PC-9 (cell line): ENCODE results near the gene HMOX1. TPM values are rescaled to one million over a fixed set of nuclear protein-coding genes. Genes with fewer than 3 reads are reported as not detected.

Source experiments
- BruUV-seq: library from RNA; stranded (reverse); fragments of 400-500 nt; replicated peaks from 2 replicates; lab custom pipeline; 2021; lab: Mats Ljungman, UMichigan
- CTCF ChIA-PET: fragments of 300-600 bp; sonication (Branson Sonifier 250); formaldehyde crosslinking; loops from one replicate; lab custom pipeline; 2022; ENCODE audit warnings: antibody characterized with exemption; lab: Charles Lee
- POLR2A ChIA-PET: fragments of 300-600 bp; sonication (Branson Sonifier 250); formaldehyde crosslinking; loops from one replicate; lab custom pipeline; 2022; ENCODE audit warnings: antibody characterized with exemption; ENCODE audit not compliant: unreplicated experiment; lab: Charles Lee
- DNase-seq, 2 experiments: peaks; one replicate each; pipeline versions ENCODE4 v3.0.0 to v3.0.0-alpha.2; 2015 to 2022; ENCODE audit warnings: mixed read lengths in 1 of 2
- H2AFZ ChIP-seq: fragments of 200-600 bp; sonication (generic); 2 replicates; pipeline ENCODE4 v1.8.1; 2017; ENCODE audit warnings: antibody characterized with exemption
- H3F3A ChIP-seq: fragments of 200-600 bp; sonication (generic); 2 replicates; pipeline ENCODE4 v1.8.1; 2017; ENCODE audit warnings: antibody characterized with exemption, mild to moderate bottlenecking, low read depth; ENCODE audit not compliant: insufficient read depth
- H3K27ac ChIP-seq: fragments of 200-600 bp; sonication (generic); 2 replicates; pipeline ENCODE4 v1.6.1; 2016; ENCODE audit warnings: mixed run types
- H3K27me3 ChIP-seq: fragments of 200-600 bp; sonication (generic); 2 replicates; pipeline ENCODE4 v1.6.1; 2016; ENCODE audit warnings: low read depth, mixed run types; ENCODE audit not compliant: insufficient read depth
- H3K36me3 ChIP-seq: fragments of 200-600 bp; sonication (generic); 2 replicates; pipeline ENCODE4 v1.6.1; 2016; ENCODE audit warnings: low read depth, mixed run types
- H3K4me1 ChIP-seq: fragments of 200-600 bp; sonication (generic); replicated peaks from 2 replicates; pipeline ENCODE4 v1.6.1; 2016; ENCODE audit warnings: mixed run types; ENCODE audit not compliant: insufficient read depth
- H3K4me2 ChIP-seq: fragments of 200-600 bp; sonication (generic); 2 replicates; pipeline ENCODE4 v1.6.1; 2017; ENCODE audit warnings: mixed run types
- H3K4me3 ChIP-seq: fragments of 200-600 bp; sonication (generic); 2 replicates; pipeline ENCODE4 v1.6.1; 2016; ENCODE audit warnings: mixed run types
- H3K79me2 ChIP-seq: fragments of 200-600 bp; sonication (generic); 2 replicates; pipeline ENCODE4 v1.6.1; 2017; ENCODE audit warnings: low read depth, mixed run types
- H3K9me2 ChIP-seq: fragments of 200-600 bp; sonication (generic); 2 replicates; pipeline ENCODE4 v1.8.1; 2017; ENCODE audit warnings: mild to moderate bottlenecking; ENCODE audit not compliant: insufficient read depth
- H3K9me3 ChIP-seq: fragments of 200-600 bp; sonication (generic); 2 replicates; pipeline ENCODE4 v1.8.1; 2016; ENCODE audit warnings: low read depth; ENCODE audit not compliant: insufficient read depth
- H4K20me1 ChIP-seq: fragments of 200-600 bp; sonication (generic); 2 replicates; pipeline ENCODE4 v1.8.1; 2017; ENCODE audit not compliant: insufficient read depth
- CTCF ChIP-seq: fragments of 200-600 bp; sonication (generic); conservative IDR thresholded peaks from 2 replicates; pipeline ENCODE4 v1.6.1; 2017; ENCODE audit warnings: mixed run types, antibody characterized with exemption, mild to moderate bottlenecking, moderate library complexity
- EZH2 ChIP-seq: fragments of 200-600 bp; sonication (generic); IDR thresholded peaks from 2 replicates; pipeline ENCODE4 v1.8.0; 2017; ENCODE audit warnings: antibody characterized with exemption, low read depth
- intact Hi-C: fragments of 100-400 bp; cut with micrococcal nuclease; formaldehyde crosslinking; loops from one replicate; pipeline ENCODE4 v1.10.0; 2022; ENCODE audit not compliant: unreplicated experiment
- total RNA-seq: library from RNA; stranded (reverse); gene quantifications from 2 replicates; pipeline ENCODE4 v1.2.3, GENCODE V29; 2021

Gene HMOX1
- total RNA-seq, 1 experiment from 2014 or later = 23.7 TPM

DNA sequence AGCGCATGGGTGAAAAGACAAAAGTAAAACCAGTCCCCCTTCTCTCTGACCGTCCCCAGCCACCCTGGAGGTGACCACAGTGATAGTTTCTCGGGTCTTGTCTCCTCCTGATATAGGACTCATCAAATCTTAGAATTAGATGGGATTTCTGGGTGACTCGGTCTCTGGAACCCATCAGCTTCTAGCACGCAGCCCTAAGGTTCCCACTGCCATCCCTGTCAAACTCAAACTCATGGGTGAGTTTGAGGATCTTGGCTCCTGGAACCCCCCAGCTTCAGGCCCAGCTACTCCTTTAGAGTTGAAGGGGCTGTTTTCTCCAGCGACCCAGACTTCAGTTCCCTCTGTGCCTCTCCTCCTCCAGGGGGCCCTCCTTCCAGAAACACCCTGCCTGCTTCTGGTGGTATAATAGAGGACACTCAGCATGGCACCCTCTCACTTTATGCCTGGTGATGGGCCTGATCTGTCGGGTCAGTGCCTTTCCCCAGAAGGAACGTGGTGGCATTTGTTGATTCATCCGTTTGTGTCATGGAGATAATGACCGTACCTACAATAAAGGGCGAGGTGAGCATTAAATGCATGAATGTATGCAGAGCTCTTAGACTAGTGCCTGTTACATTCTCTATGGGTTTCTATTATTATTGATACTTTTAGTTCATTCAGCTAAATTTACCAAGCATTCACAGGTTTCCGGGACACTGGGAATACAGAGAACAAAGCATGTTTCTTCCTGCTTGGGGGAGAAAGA lies 50.8 kb downstream of the HMOX1 start:
- Histone ChIP-seq H3F3A (peaks cover 41% of the 10 kb centered on the region), H3K27me3 (no peaks in the 10 kb centered on the region), H3K9me2 (no peaks in the 10 kb centered on the region), H3K9me3 (peaks cover 19% of the 10 kb centered on the region), H3K27ac (no peak overlapping the region), H3K4me1 (peaks cover 17% of the 10 kb centered on the region), H2AFZ (no peak overlapping the region), H3K36me3 (peaks cover 20% of the 10 kb centered on the region; the same call in 1 of the 2 replicates), H3K4me2 (0 out of 2 replicates have a peak overlapping the region, but pooled peaks have one; percentile 27), H4K20me1 (no peaks in the 10 kb centered on the region), H3K79me2 (no peaks in the 10 kb centered on the region), H3K4me3 (no peak overlapping the region)
- BruUV-seq = no TSS peak
- TF ChIP-seq EZH2 = no peak
- no peak for TF ChIP-seq CTCF
- ChIA-PET POLR2A (no interaction called here), CTCF (interaction anchor here (0.6 to 1.6 kb wide), 4 partner anchors 60 to 217 kb away, joined by 3 to 14 read pairs (median 8); no protein-coding TSS in a partner anchor)
- intact Hi-C loops = loop anchor here (1.0 to 2.0 kb wide), 4 partner anchors 81 to 633 kb away; no protein-coding TSS in a partner anchor
- no peak for DNase-seq

DNA sequence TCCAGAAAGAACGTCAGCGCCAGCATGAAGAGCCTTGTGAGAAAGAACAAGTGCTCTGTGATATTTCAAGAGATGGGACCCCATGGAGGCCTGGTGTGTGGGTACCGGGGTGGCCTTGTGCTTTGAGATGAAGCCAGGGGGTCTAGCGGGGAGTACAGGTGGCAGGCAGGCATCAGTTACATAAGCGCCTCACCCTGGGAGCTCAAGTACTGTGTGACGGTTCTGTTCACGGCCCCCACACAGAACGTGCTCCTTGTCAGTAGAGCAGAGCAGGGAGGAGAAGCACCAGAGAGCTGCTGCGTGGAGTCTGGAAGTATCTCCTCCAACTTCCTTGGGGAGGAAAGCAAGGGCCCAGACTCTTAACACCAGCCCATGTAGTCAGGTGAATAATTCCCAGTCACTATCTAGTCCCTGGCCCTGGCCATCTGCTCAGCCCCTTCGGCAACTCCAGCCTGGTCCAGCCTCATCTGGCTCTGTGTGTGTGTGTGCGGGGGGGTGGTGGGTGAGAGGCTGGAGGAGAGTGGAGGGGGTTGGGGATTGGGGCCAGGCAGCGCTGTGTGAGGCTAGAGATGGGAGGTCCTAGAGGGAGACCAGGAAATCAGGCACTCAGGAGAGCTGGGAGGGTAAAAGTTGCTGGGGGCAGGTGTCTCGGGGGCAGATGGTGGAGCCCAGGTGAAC lies 51.5 kb downstream of the HMOX1 start:
- Histone ChIP-seq H3F3A (peaks cover 34% of the 10 kb centered on the region; the same call in 1 of the 2 replicates), H3K27me3 (no peaks in the 10 kb centered on the region), H3K27ac (no peak overlapping the region), H3K4me1 (peaks cover 10% of the 10 kb centered on the region), H3K4me3 (no peak overlapping the region), H3K79me2 (no peaks in the 10 kb centered on the region), H3K36me3 (peaks cover 20% of the 10 kb centered on the region; the same call in 1 of the 2 replicates), H3K9me3 (peaks cover 19% of the 10 kb centered on the region), H4K20me1 (no peaks in the 10 kb centered on the region), H2AFZ (no peak overlapping the region), H3K9me2 (no peaks in the 10 kb centered on the region), H3K4me2 (no peak overlapping the region)
- DNase-seq = no peak
- POLR2A ChIA-PET = no interaction called here
- BruUV-seq = no TSS peak
- intact Hi-C loops = no loop called here
- no peak for TF ChIP-seq EZH2
- no peak for TF ChIP-seq CTCF
- CTCF ChIA-PET = no interaction called here

GRCh38 chr22:35434061-35434710 lies 53.3 kb downstream of the HMOX1 start:
- DNase-seq = no peak
- H3K4me3 ChIP-seq = no peak overlapping the region
- H3F3A ChIP-seq = peaks cover 29% of the 10 kb centered on the region; the same call in 1 of the 2 replicates
- H2AFZ ChIP-seq = no peak overlapping the region
- H3K79me2 ChIP-seq = no peaks in the 10 kb centered on the region
- CTCF ChIA-PET = interaction anchor here (0.7 kb wide), 1 partner anchor 140 kb away, joined by 7 read pairs; no protein-coding TSS in a partner anchor
- peaks cover 5% of the 10 kb centered on the region for H3K4me1 ChIP-seq
- H3K27me3 ChIP-seq = no peaks in the 10 kb centered on the region
- no peaks in the 10 kb centered on the region for H3K9me2 ChIP-seq
- TF ChIP-seq CTCF (no peak), EZH2 (no peak)
- H3K36me3 ChIP-seq = peaks cover 20% of the 10 kb centered on the region; the same call in 1 of the 2 replicates
- no peak overlapping the region for H3K4me2 ChIP-seq
- no peak overlapping the region for H3K27ac ChIP-seq
- peaks cover 19% of the 10 kb centered on the region for H3K9me3 ChIP-seq
- BruUV-seq = no TSS peak
- intact Hi-C loops = no loop called here
- no peaks in the 10 kb centered on the region for H4K20me1 ChIP-seq
- POLR2A ChIA-PET = no interaction called here
